GM12891 (cell line): ENCODE data around the gene YIPF4.
"Not testable (repeated sequence)": the region's sequence is repeated elsewhere in the genome, so short reads cannot be mapped to it uniquely, and the experiment has no call there.

Experiments
- PAX5 ChIP-seq: IDR thresholded peaks from 2 replicates; pipeline ENCODE4 v1.6.1; 2011; ENCODE audit warnings: low read length, moderate library complexity, mild to moderate bottlenecking; ENCODE audit not compliant: insufficient read depth, severe bottlenecking
- POLR2A ChIP-seq: IDR thresholded peaks from 2 replicates; pipeline ENCODE4 v1.6.1; 2011; ENCODE audit warnings: low read depth, low read length, control low read depth
- POLR2AphosphoS5 ChIP-seq: IDR thresholded peaks from 2 replicates; pipeline ENCODE4 v1.6.1; 2011; ENCODE audit warnings: low read depth, low read length, control low read depth
- POU2F2 ChIP-seq: IDR thresholded peaks from 2 replicates; pipeline ENCODE4 v1.6.1; 2011; ENCODE audit warnings: low read depth, mild to moderate bottlenecking, control low read depth, low read length, moderate library complexity
- SPI1 ChIP-seq: IDR thresholded peaks from 2 replicates; pipeline ENCODE4 v1.6.1; 2011; ENCODE audit warnings: low read depth, low read length, control low read depth
- TAF1 ChIP-seq: IDR thresholded peaks from 2 replicates; pipeline ENCODE4 v1.6.1; 2011; ENCODE audit warnings: low read depth, low read length, control low read depth

GRCh38 chr2:32275790-32276189, 1.9 kb upstream of the YIPF4 start:
- not testable (repeated sequence) for TF ChIP-seq TAF1, POLR2AphosphoS5, POLR2A, SPI1, POU2F2, PAX5
